ENCODE results near the gene BMP6.

- no peak for TF ChIP-seq EZH2 (IDR thresholded peaks at IDR 0.05; ENCODE audit: insufficient read depth, poor library complexity, severe bottlenecking)
- TF ChIP-seq EZH2phosphoT487 (IDR thresholded peaks at IDR 0.05; ENCODE audit: insufficient read depth, low read depth) = no peak
Measured at GRCh38 chr6:7784706-7785105, 58.8 kb downstream of the BMP6 start.
